ENCODE measurements around the gene SLCO2A1. TPM values are rescaled to one million over a fixed set of nuclear protein-coding genes. Genes with fewer than 3 reads are reported as not detected.

The SLCO2A1 gene
- total RNA-seq, 1 donor from 2014 or later = not detected

DNA sequence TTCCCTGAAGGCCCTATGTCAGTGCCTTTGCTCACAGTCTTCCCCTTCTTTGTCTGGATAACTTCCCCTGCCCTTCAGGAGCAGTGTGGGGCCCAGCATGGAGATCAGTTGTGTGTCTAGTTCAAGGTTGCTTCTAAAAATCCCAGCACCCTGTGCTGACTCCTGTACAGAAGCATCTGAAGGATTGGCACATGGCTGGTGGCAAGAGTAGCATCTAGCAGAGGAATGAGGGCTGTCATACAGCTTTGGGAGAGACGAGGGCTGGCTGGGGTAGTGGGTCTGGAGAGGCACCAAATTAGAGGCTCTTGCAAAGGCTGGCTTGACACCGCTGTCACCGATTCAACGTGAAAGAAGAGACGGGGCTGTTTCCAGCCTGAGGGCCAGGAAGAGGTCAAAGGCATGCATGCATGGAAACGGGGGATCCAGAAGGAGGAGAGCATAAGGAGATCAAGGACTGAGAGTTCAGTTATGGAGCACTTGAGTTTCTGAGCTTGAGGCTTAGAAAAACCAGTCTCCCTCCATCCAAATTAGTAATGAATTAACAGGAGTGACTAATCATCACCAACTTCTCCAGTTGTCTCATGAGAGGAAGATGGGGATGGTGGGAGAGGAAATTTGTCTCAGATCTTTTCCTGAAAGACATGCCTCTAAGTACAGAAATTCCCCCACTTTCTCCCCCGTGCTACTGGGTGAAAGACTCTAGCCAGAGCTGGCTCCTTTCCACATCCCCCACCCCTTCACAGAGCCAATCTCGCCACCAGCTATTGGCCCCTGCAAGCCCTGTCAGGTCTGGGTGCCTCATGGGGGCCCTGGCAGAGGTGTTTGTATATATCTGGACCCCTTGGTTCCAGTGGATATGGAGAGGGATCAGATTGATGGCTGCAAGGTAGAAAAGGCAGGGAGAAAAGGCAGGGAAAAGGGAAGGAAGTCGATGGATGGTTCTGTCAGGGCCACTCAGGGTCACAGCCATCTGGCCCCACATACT is 45.9 kb downstream of the SLCO2A1 start:
- DNase-seq (ENCODE audit: low read depth) = no peak

DNA sequence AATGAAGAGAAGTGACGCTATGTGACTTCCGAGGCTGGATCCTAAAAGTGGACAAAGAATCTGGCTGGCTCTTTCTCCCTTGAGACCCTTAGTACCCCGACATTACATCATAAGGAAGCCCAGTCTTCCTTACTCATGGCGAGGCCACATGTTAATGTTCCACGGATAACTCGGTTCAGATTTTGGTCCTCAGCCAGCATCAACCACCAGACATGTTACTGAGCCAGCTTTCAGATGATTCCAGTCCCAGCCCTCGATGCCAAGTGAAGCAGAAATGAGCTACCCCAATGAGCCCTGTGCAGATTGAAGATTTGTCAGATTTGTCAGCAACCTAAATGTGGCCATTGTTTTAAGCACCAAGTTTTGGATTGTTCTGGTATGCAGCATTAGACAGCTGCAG is 46.6 kb downstream of the SLCO2A1 start:
- peak; percentile 39 for DNase-seq (ENCODE audit: low read depth)

DNA sequence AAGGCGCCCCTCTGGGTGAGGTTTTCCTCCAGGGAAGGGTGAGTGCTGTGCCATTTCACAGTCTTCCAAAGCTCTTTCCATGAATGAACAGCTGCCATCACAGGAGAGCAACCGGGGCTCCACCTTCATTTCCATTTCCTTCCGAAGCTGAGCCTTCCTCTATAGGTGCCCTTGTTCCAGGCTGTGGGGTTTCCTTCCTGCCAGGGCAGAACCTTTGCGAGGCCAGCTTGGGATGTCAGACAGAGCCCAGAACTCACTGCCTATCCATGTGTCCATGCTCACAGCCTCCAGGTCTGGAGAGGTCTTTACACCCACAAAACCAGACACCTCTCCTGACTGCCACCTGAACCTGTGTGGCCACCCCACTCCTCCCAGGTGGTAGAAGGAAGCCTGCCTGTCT is 49.2 kb downstream of the SLCO2A1 start:
- no peak for DNase-seq (ENCODE audit: low read depth)

DNA sequence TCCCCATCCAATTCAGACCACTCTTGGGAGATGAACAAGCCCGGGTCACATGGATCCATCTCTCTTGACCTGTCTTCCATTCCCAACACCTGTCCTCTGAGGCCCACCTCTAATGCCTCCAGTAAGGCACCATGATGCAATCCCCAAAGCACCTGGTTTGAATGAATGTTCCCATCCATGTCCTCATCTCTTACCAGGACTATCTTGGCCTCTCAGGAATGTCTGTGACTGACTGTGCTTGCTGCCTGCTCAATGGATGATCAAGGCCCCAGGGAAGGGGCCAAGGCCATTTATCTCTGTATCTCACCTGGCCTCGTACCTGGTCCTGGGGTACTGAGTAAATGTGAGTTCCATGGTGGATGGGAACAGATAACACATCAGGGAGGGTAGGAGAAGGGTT is 49.7 kb downstream of the SLCO2A1 start:
- DNase-seq (ENCODE audit: low read depth) = no peak

DNA sequence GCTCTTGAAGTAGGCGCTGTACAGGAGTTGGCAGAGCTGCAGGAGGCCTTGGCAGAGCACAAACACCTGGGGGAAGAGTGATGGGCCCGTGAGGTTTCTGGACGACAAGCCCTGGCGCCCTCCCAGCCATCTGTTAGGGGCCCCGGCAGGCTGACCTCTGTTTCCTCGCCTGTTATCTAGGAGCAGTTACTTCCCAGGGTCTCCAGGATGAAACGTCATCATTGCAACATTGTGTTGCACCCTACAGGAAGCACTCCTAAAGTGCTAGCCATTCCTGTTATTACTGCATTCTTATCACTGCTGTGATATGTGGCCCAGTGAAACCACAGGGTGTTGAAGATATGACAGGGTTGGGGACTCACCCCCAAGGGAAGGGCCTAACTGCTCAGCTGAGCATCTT is 50.2 kb downstream of the SLCO2A1 start:
- no peak for DNase-seq (ENCODE audit: low read depth)

DNA sequence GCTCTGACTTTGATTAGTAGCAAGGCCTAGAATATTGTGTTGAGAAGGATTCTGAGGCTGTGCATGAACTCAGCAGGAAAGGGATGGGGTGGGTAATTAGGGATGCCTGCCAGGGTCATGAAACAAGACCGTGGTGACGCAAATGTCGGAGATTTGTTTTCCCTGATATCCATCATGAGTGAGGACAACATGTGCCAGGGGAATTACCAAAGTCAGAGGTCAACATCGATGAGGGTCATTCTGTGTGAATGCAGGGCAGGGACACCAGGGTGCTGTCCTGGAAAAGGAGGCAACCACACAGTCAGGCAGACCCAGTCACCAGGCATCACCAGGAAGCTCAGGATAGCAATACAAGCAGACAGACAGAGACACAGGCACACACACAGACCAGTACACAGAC is 52.2 kb downstream of the SLCO2A1 start:
- DNase-seq (ENCODE audit: low read depth) = no peak

DNA sequence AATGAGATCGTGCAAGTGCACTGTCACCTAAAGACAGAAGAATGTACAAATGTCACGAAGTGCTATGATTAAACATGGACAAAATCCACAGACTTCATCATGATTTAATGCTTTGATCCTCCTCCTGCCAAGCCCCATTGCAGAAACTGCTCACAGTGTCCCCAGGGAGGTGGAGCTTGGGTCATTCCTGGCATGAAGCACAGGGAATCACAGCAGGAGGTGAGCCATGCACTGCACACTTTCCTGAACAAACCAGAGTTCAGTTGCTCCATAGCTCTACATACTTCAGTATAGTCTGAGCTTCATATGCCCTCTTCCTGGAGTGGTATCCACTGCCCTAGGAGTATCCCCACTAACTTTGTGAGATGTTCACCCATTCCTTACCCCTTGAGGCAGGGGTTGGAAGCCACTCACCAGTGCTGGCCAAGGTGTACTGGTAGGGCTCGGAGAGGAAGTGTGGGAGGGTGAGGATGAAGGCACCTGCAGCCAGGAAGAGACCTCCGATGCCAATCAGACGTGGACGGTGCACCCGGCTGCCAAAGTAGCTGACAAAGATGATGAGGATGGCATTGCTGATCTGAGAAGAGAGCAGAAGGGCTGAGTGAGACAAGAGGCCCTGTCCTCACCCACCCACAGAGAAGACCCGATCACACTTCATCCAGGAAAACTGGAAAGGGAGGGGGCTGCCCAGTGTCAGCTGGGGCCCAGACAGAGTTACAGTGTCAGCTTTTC is 56.3 kb downstream of the SLCO2A1 start:
- DNase-seq (ENCODE audit: low read depth) = no peak

DNA sequence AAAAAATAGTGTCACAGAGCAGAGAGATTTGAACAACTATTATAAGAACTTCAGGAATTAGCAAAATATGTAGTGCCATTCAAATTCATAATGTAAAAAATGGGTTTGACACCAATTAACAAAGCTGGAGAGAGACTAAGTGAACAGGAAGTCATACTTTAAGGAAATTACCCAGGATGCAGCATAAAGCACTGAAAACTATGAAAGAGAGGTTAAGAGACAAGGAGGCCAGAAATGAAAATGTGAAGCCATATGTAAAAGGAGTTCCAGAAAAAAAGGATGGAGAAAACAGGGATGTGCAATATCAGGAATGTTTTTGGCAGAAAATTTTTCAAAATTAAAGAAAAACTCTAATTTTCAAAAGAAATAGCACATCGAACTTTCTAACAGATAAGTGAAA is 57.6 kb downstream of the SLCO2A1 start:
- DNase-seq (ENCODE audit: low read depth) = no peak

DNA sequence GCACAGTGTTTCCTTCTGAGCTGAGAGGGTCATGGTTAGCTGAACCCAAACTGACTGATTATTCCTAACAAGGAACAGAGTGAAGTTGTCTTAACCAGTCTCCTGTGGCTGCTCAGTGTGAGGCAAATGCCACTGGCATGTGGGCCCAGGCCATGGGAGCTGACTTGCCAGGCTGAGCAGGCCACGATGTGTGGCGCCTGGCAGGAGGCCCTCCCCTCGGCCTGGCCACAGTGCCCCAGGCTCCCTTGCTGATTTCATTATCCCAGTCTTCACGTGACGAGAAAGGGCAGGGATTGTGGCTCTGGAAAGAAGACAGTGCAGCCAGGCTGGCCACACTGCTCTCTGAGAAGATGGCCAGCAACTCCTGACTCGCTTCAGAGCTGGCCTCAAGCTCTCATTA is 58.8 kb downstream of the SLCO2A1 start:
- DNase-seq (ENCODE audit: low read depth) = peak; percentile 59

DNA sequence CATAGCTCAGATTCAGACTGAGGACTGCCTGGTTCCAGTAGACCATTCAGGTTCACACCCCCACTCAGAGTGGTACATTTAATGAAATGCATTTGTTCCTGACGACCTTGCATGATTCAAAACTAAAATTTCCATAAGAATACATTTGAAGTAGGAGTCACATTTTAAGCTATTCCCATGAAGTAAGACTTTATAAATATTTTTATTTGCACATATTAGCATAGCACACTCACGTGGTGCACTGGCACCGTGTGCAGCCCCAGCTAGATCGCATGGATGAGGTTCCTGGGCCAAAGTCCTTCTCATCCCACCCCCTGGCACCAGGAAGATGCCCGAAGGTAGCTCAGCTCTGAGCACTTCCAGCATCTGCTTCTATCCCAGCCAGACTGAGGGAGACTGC is 59.4 kb downstream of the SLCO2A1 start:
- no peak for DNase-seq (ENCODE audit: low read depth)

DNA sequence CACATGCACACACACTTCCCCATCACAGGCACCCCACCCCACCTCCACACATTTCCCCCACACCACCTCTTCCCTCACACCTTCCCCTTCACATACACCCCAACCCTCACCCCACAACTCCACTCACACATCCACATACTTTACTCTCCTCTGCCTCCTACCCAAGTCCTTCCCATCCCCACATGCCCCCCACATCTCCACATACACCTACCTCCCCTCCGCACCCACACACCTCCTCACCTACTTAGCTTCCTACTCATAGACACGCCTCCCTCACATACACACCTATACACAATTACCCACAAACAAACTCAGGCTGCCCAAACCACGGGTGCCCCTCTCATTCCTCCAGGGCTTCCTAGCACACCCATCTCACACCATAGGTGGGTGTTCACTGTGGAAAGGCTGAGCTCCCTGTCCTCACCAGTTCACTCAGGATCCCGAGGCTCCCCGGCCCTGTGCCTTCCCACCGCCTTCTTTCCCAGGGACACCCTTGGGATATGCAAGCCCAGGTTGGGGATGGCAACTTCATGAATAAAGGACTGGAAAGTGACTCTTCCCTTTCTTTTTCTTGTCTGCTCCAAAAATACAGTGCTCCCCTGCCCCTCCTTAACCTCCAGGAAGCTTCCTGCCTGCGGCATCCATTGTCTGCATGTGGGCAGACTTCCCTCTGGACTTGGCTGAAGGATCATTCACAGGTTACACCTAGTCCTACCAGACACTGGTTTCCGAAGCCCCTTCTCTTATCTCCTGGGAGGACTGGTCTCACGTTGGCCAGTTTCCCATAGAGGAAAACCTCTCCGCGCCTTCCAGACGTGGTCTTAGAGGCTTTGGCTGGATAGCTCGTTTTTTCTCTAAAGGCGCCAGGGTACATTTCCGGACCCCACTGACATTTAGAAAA is 61.5 kb downstream of the SLCO2A1 start:
- no peak for DNase-seq (ENCODE audit: low read depth)

DNA sequence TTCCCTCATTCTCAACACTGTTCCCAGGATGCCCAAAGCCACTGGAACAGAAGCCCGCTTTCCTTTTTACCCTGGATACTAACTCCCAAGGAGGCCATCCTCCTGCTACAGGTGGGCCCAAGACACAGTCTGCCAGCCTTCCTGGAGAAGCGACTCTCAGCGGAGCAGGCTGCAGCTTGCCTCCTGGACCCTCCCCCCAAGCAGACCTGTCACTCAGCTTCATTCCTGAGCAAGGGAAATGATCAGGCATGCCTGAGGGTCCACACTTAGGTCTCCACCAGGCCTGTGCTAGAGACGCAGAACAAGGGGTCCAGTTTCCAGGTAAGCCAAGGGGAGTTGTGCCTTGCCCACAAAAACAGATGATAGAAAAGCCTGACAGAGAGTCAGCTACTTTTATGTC is 62.8 kb downstream of the SLCO2A1 start:
- no peak for DNase-seq (ENCODE audit: low read depth)

DNA sequence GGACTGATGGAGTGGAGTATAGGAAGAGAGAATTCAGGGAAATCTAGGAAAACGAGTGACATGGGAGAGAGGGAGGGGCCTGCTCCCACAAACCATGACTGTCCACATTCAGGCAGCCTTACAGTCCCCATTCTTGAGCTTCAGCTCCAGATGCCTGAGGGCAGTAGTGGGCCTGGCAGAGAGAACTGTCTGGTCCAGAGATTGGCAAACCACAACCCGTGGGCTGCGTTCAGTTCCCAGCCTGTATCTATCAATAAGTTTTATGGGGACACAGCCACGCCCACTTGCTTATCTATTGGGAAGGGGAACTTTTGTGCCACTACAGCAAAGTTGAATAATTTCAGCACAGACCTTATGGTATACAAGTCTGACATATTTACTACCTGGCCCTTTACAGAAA is 63.8 kb downstream of the SLCO2A1 start:
- DNase-seq (ENCODE audit: low read depth) = no peak

DNA sequence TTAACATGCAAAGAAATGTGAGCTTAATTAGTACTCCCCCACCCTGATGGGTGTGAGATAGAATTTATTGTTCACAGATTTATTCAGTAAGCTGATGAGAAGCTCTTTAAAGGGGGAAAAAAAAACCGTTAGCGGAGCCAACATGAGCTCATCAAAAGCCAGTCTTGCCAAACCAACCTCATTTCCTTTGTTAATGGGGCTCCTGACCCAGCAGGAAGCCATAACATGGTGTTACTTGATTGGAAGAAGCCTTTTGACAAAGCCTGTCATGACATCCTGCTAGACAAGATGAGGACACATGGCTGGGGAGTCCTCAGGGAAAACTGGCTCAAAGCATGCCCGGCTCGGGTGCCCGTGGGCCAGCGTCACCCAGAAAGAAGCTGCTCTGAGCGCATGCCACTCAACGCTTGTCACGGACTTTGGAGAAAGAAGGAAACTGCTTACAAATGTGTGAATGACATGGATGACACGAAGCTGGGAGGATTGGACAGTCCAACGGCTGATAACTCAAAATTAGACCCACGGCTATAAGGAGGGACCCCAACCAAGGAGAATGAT is 64.6 kb downstream of the SLCO2A1 start:
- no peak for DNase-seq (ENCODE audit: low read depth)

DNA sequence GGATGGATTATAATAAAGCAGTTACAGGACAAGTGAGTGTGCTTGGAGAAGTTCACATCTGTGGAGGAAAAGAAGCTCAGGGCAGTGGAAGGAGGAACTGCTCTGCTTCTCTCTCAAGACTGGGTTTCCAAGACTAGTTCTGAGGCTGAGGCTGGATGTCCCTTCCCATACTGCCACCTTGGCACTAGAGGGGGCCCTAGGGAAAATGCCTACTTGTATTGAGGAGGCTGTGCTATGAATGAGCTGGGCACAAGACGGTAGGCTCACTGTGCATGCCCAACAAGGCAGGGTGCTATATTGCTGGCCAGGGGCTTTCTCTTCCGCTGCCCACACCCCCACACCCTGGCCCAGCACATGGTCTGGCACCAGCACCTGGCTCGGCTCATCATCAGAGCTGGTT is 65.2 kb downstream of the SLCO2A1 start:
- no peak for DNase-seq (ENCODE audit: low read depth)

DNA sequence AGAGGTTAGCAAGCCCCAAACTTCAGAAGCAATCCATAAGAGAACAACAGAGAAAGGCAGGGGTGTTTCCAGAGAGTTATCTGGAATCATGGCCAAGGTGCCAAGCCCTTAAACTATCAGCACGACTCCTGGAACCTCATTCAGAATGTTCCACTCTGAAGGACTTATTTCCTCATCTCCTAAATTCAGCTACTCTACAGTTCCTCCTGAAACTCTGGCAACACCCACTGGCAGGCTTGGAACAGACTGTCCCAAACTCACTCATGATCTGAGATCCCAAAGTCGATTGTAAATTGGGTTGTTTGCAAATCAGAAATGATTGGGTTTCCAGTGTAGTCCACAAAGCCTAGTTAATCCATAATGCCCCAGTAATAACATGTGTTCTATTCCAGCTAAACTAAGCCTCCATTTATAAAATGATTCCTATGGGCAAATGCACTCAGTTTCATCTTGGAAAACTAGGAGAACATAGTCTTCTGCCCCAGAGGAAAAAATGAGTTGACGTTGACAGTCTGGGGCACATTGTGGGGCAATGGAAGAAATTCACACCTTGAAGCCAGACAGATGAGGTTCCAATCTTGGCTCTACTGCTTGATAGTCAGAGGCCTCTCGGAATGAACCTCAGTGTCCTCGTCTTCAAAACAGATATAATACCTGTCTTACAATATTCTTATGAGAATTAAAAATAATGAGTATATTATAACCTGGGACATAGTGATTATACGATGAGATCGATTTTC is 65.9 kb downstream of the SLCO2A1 start:
- DNase-seq (ENCODE audit: low read depth) = no peak

DNA sequence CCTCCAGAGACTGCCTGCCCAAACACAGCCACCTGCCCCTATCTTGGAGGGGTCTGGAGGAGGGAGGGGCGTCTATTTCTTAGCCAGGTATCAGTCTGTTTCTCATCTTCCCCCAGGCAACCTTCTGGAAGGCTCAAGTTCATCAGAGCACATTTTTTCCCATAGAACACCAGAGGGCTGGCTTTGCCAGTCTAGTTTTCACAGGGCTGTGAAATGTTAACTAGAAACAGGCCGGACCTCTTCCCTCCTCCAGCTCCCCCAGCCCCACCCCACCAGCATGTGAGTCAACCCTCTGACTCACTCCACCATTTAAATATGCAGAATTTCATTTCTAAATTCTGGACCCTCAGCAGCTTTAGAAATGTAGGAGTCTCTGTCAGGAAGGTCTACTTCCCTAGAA is 66.9 kb downstream of the SLCO2A1 start:
- peak; percentile 46 for DNase-seq (ENCODE audit: low read depth)

DNA sequence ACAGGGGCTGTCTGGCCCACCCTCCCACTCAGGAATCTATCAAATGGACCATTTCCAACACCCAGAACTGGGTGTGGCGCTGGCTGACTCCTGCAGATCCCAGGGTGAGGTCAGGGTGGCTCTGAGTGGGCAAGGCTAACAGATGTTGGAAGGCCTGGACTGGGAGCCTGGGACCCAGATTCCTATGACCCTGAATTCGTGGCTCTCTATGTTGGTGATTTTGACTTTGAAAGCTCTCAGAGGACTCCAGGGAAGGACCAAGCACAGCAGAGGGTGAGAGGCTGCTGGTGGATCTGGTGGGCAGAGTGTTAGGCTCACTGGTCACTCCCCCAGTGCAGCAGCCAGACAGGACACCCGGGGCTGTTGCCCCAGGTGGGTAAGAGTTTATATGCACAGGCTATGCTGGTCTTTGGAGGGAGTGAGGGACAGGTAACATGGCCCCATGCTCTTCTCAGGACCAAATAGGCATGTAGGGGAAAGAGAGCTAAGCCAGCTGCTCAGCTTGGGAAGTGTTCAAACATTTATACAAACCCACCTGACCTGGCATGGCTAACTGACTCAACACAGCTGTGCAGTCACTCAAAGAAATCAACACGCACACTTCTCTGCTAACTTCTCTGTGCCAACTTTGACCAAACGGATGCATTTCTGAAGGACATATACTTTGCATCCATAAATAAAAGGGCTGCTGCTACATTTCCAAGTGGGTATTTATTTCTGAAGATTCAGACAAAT is 71.5 kb downstream of the SLCO2A1 start:
- DNase-seq (ENCODE audit: low read depth) = peak; percentile 89

DNA sequence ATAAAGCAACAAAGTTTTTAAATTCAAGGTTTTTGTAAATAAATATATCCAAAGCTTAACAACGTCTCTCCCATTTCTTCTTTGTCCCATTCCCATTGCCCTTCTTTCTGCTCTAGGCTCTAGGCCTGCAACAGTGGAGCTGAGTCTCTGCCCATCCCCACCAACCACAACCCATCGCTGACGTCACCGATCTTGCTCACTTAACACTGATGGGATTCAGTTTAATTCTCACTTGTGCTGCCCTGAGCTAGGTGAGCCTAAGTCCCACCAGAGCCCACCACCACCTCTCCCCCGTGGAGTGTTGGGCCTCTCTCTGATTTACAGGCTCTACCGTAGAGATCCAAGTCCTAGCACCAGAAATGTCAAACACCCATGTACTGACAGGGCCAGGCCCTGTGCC is 72.7 kb downstream of the SLCO2A1 start:
- DNase-seq (ENCODE audit: low read depth) = no peak

DNA sequence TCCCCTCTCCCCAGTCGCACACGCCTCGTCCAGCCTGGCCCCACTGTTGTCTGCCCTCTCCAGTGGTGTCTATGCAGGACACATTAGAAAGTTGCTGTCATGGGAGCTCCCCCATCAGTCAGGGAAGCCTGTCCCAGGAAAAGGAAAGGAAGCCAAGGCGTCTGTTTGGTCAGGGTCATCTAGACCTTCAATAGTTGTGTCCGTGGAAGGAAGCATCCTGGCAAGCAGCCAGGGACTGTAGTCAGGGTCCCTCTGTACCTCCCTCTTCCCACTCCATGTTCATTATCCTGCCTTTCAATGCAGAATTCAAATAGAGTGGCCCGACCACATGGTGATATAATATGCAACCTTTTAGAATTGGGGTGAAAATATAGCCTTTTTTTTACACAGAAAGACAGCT is 73.4 kb downstream of the SLCO2A1 start:
- no peak for DNase-seq (ENCODE audit: low read depth)

Measured in myocyte (in vitro differentiated cells).